Measurements from ENCODE around the gene MRPL47.
A peak's percentile ranks its signal among the peaks of the same experiment; 100 is the strongest.

The MRPL47 gene

GRCh38 chr3:179589143-179589542, 15.3 kb downstream of the MRPL47 start:
- DNase-seq, result no peak

- no peak for DNase-seq
These were observed 23.4 kb downstream of the MRPL47 start for GRCh38 chr3:179580992-179581391.

- no peak for DNase-seq
These were observed 38.9 kb downstream of the MRPL47 start for GRCh38 chr3:179565496-179565895.

- DNase-seq, result no peak
These were observed 41.1 kb downstream of the MRPL47 start for GRCh38 chr3:179563271-179563783.

- peak; percentile 99 for DNase-seq
These were observed 41.7 kb downstream of the MRPL47 start, which contains the start of gene ACTL6A for GRCh38 chr3:179562591-179563270. Gene ACTL6A (plus strand): TSS chr3:179562926. CDS start chr3:179563093, 167 bp downstream.

- DNase-seq, result no peak
These were observed 43.6 kb downstream of the MRPL47 start for GRCh38 chr3:179560791-179561190.

- DNase-seq, result peak; percentile 27
These were observed 45.6 kb downstream of the MRPL47 start for GRCh38 chr3:179558742-179559364.

GRCh38 chr3:179551349-179552105, 52.9 kb downstream of the MRPL47 start:
- DNase-seq, result no peak

- no peak for DNase-seq
These were observed 57.6 kb downstream of the MRPL47 start for GRCh38 chr3:179546814-179547241.

GRCh38 chr3:179544981-179545645, 59.3 kb downstream of the MRPL47 start:
- no peak for DNase-seq

GRCh38 chr3:179542375-179542774, 62.1 kb downstream of the MRPL47 start:
- no peak for DNase-seq

GRCh38 chr3:179541596-179541995, 62.8 kb downstream of the MRPL47 start:
- DNase-seq, result no peak

- no peak for DNase-seq
These were observed 63.3 kb downstream of the MRPL47 start for GRCh38 chr3:179541094-179541493.
